Neural progenitor cell (in vitro differentiated cells): Measurements from ENCODE around the gene RB1.

Experiments used
- EZH2phosphoT487 ChIP-seq: fragments of 200-600 bp; sonication (generic); IDR thresholded peaks from 2 replicates; pipeline ENCODE4 v1.6.1; 2017; ENCODE audit warnings: antibody characterized with exemption
- TF ChIP-seq, protein P1 (sequence below): fragments of 200-600 bp; sonication (generic); IDR thresholded peaks from 2 replicates; pipeline ENCODE4 v1.5.1; 2017; ENCODE audit warnings: antibody characterized with exemption, mild to moderate bottlenecking

DNA sequence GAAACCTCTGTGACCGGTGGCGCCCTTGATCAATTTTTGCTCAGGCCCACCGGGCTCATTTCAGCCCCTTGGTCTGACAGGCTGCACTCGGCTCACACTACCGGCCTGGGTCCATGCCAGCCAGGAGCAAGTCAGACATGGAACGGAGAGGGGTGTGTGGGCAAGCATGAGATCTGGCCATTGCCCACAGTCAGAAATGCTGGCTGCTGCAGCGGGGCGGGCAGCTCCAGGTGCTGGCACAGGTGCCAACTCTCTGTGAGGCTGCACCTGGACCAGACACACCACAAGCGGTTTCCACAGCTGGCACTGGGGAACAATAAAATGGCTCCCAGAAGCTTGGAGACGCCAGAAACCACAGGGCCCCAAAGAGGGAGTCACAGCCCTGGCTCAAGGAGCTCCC, 153.0 kb downstream of the RB1 start:
- TF ChIP-seq, protein P1, sequence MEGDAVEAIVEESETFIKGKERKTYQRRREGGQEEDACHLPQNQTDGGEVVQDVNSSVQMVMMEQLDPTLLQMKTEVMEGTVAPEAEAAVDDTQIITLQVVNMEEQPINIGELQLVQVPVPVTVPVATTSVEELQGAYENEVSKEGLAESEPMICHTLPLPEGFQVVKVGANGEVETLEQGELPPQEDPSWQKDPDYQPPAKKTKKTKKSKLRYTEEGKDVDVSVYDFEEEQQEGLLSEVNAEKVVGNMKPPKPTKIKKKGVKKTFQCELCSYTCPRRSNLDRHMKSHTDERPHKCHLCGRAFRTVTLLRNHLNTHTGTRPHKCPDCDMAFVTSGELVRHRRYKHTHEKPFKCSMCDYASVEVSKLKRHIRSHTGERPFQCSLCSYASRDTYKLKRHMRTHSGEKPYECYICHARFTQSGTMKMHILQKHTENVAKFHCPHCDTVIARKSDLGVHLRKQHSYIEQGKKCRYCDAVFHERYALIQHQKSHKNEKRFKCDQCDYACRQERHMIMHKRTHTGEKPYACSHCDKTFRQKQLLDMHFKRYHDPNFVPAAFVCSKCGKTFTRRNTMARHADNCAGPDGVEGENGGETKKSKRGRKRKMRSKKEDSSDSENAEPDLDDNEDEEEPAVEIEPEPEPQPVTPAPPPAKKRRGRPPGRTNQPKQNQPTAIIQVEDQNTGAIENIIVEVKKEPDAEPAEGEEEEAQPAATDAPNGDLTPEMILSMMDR = no peak
- no peak for TF ChIP-seq EZH2phosphoT487
